ENCODE measurements around the gene TIMP2.
"Not testable (repeated sequence)": the region's sequence is repeated elsewhere in the genome, so short reads cannot be mapped to it uniquely, and the experiment has no call there.

TIMP2 gene

DNA sequence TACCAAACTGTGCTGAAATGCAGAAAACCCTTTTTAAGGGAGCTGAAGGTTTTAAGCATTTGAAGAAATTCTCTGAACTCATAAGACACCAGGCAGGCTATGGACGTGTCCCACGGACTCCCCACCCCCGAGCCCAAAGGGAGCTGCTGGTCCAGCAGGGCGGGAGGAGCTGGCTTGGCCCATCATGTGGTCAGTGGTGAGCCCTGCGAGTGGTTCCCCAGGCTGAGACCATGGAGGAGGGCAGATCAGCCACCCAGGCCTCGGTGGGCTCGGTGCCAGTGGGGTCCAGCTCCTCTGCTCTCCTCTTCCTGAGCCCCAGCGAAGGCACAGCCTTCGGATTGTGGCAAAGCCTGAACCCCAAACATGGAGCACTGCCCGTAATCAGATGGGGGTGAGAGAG is 27.5 kb upstream of the TIMP2 start:
- H3K9ac ChIP-seq (ENCODE audit: low read depth, low read length), result no peak overlapping the region
- no peaks in the 10 kb centered on the region for H3K9me3 ChIP-seq (ENCODE audit: control insufficient read depth, insufficient read depth, low read length)
- H3K4me1 ChIP-seq (ENCODE audit: control insufficient read depth, insufficient read depth, low read length), result no peaks in the 10 kb centered on the region
- H3K27me3 ChIP-seq (ENCODE audit: control insufficient read depth, insufficient read depth, low read length), result no peaks in the 10 kb centered on the region
- no peaks in the 10 kb centered on the region for H3K36me3 ChIP-seq (ENCODE audit: control insufficient read depth, insufficient read depth, low read length)
- no peak overlapping the region for H3K4me3 ChIP-seq (ENCODE audit: low read depth, low read length)

DNA sequence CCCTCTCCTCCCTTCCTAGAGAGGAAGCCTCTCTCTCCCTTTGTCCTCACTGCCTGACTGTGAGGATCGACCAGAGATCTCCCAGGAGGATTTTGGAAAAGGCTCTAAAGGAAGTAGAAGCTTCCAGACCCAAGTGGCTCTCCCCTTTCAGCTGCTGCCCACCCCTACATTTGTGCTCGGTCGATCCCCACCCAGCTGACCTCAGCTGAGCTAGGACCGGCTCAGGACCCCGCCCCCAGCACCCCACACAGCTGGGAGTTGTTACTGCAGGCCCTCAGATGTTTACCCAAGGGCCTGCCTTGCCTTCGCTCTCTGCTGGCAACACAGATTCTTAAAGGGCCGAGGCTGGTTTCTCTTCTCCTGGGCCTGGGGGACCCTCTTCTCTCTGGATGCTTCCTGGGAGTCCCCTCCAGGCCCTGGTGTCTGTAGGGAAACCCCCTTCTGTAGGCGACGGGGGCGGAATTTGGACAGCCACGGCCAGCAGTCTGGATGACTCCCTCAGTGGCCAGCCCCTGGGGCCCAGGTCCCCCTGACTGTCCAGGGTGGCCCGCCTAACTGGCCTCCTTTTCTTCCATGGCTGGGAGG is 26.9 kb upstream of the TIMP2 start:
- Histone ChIP-seq H3K36me3 (ENCODE audit: control insufficient read depth, insufficient read depth, low read length) (no peaks in the 10 kb centered on the region), H3K4me3 (ENCODE audit: low read depth, low read length) (no peak overlapping the region), H3K9ac (ENCODE audit: low read depth, low read length) (no peak overlapping the region), H3K9me3 (ENCODE audit: control insufficient read depth, insufficient read depth, low read length) (no peaks in the 10 kb centered on the region), H3K4me1 (ENCODE audit: control insufficient read depth, insufficient read depth, low read length) (no peaks in the 10 kb centered on the region), H3K27me3 (ENCODE audit: control insufficient read depth, insufficient read depth, low read length) (no peaks in the 10 kb centered on the region)

DNA sequence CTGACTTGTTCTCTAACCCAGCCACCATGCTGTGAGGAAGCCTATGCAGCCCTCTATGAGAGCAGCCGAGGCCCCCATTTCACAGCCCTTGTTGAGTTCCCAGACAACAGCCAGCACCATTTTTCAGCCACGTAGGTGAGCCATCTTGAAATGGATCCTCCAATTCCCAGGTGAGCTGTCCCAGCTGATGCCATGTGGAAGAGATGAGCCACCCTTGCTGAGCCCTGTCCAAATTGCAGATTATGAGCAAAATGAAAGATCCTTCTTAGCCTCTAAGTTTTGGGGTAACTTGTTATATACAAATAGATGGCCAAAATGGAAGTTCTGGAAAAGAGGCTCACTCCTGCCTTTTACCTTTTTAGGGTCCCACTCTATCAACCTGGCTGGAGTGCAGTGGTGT is 25.7 kb upstream of the TIMP2 start:
- no peaks in the 10 kb centered on the region for H3K27me3 ChIP-seq (ENCODE audit: control insufficient read depth, insufficient read depth, low read length)
- H3K9me3 ChIP-seq (ENCODE audit: control insufficient read depth, insufficient read depth, low read length), result no peaks in the 10 kb centered on the region
- H3K4me1 ChIP-seq (ENCODE audit: control insufficient read depth, insufficient read depth, low read length), result no peaks in the 10 kb centered on the region
- H3K36me3 ChIP-seq (ENCODE audit: control insufficient read depth, insufficient read depth, low read length), result no peaks in the 10 kb centered on the region
- no peak overlapping the region for H3K4me3 ChIP-seq (ENCODE audit: low read depth, low read length)
- no peak overlapping the region for H3K9ac ChIP-seq (ENCODE audit: low read depth, low read length)

DNA sequence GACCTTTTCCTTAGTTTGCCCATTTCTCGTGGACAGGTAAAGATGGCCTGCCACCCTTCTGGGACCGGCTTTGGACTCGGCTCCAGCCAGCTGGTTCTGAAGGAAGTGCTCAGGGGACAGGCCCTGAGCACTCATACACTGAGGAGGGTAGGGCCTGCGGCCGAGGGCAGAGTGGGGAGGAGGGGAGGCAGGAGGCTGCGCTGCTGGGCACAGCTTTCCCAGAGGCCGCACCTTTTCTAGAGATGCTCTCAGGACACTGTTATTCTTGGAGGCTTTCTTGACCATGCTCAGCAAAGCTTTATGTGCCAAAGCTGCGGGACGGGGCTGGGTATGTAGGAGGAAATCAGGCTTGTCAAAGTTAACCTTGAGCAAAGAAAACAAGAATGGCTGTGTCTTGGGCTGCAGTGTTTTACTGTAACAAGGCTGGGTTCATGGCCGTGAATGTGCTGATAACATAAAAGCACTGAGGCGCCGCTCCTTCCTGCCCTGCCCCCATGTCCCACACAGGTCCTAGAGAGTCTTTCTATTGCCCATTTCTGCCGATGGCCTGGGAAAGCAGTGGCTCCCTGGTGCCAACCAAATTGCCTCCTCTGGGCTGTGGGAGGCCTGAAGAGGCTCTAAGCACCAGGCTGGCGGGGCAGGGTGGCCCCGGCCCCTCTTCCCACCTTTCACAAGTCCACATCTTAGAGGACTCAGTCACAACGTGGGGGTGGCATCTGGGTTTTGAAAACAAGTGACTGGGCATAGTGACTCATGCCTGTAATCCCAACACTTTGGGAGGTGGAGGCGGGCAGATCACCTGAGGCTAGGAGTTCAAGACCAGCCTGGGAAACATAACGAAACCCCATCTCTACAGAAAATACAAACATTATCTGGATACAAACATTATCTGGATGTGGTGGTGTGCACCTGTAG is 22.3 kb upstream of the TIMP2 start:
- Histone ChIP-seq H3K4me1 (ENCODE audit: control insufficient read depth, insufficient read depth, low read length) (no peaks in the 10 kb centered on the region), H3K9ac (ENCODE audit: low read depth, low read length) (no peak overlapping the region), H3K27me3 (ENCODE audit: control insufficient read depth, insufficient read depth, low read length) (no peaks in the 10 kb centered on the region)

DNA sequence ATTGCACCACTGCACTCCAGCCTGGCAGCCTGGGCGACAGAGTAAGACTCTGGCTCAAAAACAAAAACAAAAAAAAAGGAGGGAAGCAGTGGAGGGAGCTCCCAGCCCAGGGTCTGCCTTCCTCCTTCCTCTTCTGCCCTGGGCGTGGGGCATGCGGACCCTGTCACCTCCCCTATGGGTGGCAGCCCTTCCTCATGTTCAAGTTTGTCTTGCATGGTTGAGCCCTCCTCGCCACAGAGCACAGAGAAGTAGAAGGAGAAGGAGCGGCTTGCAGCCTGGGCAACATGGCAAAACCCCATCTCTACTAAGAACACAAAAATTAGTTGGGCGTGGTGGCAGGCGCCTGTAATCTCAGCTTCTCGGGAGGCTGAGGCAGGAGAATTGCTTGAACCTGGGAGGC is 21.4 kb upstream of the TIMP2 start:
- H3K9ac ChIP-seq (ENCODE audit: low read depth, low read length), result no peak overlapping the region
- H3K4me1 ChIP-seq (ENCODE audit: control insufficient read depth, insufficient read depth, low read length), result no peaks in the 10 kb centered on the region
- no peaks in the 10 kb centered on the region for H3K36me3 ChIP-seq (ENCODE audit: control insufficient read depth, insufficient read depth, low read length)
- H3K9me3 ChIP-seq (ENCODE audit: control insufficient read depth, insufficient read depth, low read length), result no peaks in the 10 kb centered on the region
- no peaks in the 10 kb centered on the region for H3K27me3 ChIP-seq (ENCODE audit: control insufficient read depth, insufficient read depth, low read length)
- H3K4me3 ChIP-seq (ENCODE audit: low read depth, low read length), result no peak overlapping the region

More for the DNA sequence above, 22.3 kb upstream of the TIMP2 start:
- H3K4me3 ChIP-seq (ENCODE audit: low read depth, low read length), result no peak overlapping the region
- H3K9me3 ChIP-seq (ENCODE audit: control insufficient read depth, insufficient read depth, low read length), result no peaks in the 10 kb centered on the region
- H3K36me3 ChIP-seq (ENCODE audit: control insufficient read depth, insufficient read depth, low read length), result no peaks in the 10 kb centered on the region

DNA sequence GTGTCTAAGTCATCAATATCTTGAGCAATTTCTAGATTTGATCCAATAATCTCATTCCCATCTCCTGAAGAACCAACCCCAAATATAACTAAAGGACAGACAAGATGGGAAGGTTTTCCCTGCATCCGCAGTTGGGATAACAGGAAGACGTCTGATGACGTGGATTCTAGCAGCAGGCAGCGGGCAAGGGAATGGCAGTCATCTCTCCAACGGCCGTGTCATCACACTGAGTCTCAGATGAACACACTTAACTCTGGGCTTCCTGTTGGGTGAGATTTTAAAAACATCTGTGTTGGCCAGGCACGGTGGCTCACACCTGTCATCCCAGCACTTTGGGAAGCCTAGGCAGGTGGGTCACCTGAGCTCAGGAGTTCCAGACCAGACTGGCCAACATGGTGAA is 20.9 kb upstream of the TIMP2 start:
- Histone ChIP-seq H3K9ac (ENCODE audit: low read depth, low read length) (no peak overlapping the region), H3K4me3 (ENCODE audit: low read depth, low read length) (no peak overlapping the region), H3K27me3 (ENCODE audit: control insufficient read depth, insufficient read depth, low read length) (no peaks in the 10 kb centered on the region), H3K4me1 (ENCODE audit: control insufficient read depth, insufficient read depth, low read length) (no peaks in the 10 kb centered on the region), H3K36me3 (ENCODE audit: control insufficient read depth, insufficient read depth, low read length) (no peaks in the 10 kb centered on the region), H3K9me3 (ENCODE audit: control insufficient read depth, insufficient read depth, low read length) (no peaks in the 10 kb centered on the region)

DNA sequence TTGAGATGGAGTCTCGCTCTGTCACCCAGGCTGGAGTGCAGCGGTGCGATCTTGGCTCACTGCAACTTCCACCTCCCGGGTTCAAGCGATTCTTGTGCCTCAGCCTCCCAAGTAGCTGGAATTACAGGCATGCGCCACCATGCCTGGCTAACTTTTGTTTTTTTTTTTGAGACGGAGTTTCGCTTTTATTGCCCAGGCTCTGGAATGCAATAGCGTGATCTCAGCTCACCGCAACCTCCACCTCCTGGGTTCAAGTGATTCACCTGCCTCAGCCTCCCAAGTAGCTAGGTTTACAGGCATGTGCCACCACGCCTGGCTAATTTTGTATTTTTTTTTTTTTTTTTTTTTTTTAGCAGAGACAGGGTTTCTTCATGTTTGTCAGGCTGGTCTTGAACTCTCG is 20.3 kb upstream of the TIMP2 start:
- H3K4me3 ChIP-seq (ENCODE audit: low read depth, low read length); H3K9ac ChIP-seq (ENCODE audit: low read depth, low read length): not testable (repeated sequence)

DNA sequence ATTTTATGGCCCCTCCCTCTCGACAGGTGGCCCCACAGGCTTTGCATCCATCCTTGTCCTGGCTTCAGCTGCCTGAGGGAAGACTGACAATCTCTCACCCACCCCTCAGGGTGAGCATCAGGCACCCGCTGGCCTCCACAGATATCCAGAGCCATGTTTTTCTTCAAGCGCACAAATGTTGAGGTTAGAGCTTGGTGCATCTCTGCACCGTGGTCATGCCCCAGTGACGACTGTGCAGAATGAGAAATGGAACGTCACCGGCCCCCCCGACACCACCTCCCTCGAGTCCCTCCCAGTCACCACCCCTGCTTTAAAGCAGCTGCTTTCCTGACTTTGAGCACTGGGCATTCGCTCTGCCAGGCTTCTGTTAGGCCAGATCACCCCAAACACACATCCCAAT is 19.8 kb upstream of the TIMP2 start:
- no peaks in the 10 kb centered on the region for H3K36me3 ChIP-seq (ENCODE audit: control insufficient read depth, insufficient read depth, low read length)
- no peak overlapping the region for H3K9ac ChIP-seq (ENCODE audit: low read depth, low read length)
- no peak overlapping the region for H3K4me3 ChIP-seq (ENCODE audit: low read depth, low read length)
- H3K4me1 ChIP-seq (ENCODE audit: control insufficient read depth, insufficient read depth, low read length), result no peaks in the 10 kb centered on the region
- H3K27me3 ChIP-seq (ENCODE audit: control insufficient read depth, insufficient read depth, low read length), result no peaks in the 10 kb centered on the region
- no peaks in the 10 kb centered on the region for H3K9me3 ChIP-seq (ENCODE audit: control insufficient read depth, insufficient read depth, low read length)

More for the DNA sequence above, 20.3 kb upstream of the TIMP2 start:
- H3K27me3 ChIP-seq (ENCODE audit: control insufficient read depth, insufficient read depth, low read length); H3K9me3 ChIP-seq (ENCODE audit: control insufficient read depth, insufficient read depth, low read length); H3K36me3 ChIP-seq (ENCODE audit: control insufficient read depth, insufficient read depth, low read length); H3K4me1 ChIP-seq (ENCODE audit: control insufficient read depth, insufficient read depth, low read length): not testable (repeated sequence)

DNA sequence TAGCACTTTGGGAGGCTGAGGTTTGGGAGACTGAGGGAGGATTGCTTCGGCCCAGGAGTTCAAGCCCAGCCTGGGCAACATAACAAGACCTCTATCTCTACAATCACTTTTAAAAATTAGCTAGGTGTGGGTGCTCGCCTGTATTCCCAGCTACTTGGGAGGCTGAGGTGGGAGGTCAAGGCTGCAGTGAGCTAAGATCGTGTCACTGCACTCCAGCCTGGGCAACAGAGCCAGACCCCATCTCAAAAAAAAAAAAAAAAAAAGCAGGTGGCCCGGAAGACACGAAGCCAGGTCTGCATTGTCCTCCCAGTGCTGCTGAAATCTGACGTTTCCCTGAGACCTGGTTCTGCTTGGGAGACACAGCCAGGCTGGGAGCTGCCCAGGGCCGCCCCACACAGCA is 18.8 kb upstream of the TIMP2 start:
- Histone ChIP-seq H3K4me1 (ENCODE audit: control insufficient read depth, insufficient read depth, low read length) (no peaks in the 10 kb centered on the region), H3K9ac (ENCODE audit: low read depth, low read length) (no peak overlapping the region), H3K36me3 (ENCODE audit: control insufficient read depth, insufficient read depth, low read length) (no peaks in the 10 kb centered on the region), H3K9me3 (ENCODE audit: control insufficient read depth, insufficient read depth, low read length) (no peaks in the 10 kb centered on the region), H3K4me3 (ENCODE audit: low read depth, low read length) (no peak overlapping the region), H3K27me3 (ENCODE audit: control insufficient read depth, insufficient read depth, low read length) (no peaks in the 10 kb centered on the region)

DNA sequence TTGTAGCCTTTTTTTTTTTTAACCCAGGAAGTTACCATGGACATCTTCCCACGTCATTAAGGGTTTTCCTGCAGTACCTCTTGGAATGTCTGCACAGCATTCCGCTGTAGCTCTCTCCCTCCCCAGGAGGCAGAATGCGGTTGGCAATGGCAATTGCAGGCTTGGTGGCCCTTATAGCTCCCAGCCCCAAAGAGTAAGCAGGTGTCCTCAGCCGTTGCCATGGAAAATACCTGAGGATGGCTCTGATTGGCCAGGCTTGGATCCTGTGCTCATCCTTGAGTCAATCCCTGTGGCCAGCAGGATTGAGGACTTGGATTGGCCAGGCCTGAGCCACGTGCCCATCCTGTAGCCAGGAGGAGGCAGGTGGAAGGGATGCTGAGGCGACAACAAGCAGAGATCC is 15.5 kb upstream of the TIMP2 start:
- no peak overlapping the region for H3K4me3 ChIP-seq (ENCODE audit: low read depth, low read length)
- H3K4me1 ChIP-seq (ENCODE audit: control insufficient read depth, insufficient read depth, low read length), result no peaks in the 10 kb centered on the region
- no peak overlapping the region for H3K9ac ChIP-seq (ENCODE audit: low read depth, low read length)
- no peaks in the 10 kb centered on the region for H3K9me3 ChIP-seq (ENCODE audit: control insufficient read depth, insufficient read depth, low read length)
- no peaks in the 10 kb centered on the region for H3K27me3 ChIP-seq (ENCODE audit: control insufficient read depth, insufficient read depth, low read length)
- no peaks in the 10 kb centered on the region for H3K36me3 ChIP-seq (ENCODE audit: control insufficient read depth, insufficient read depth, low read length)

DNA sequence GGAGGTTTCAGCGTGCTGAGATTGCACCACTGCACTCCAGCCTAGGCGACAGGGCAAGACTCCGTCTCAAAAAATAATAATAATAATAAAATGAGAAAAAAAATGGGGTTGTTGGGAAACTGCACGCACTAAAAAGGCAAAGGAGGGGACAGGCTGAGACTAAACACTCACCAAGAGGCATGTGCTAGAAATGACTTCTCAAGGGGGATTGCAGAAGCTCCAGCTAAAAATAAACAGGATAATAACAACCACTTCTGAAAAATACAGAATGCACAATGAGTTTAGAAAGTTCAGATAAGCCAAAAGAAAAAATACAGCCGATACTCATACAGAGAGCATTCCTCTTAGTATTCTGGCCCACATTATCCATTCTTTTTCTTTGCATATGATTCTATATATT is 15.1 kb upstream of the TIMP2 start:
- H3K36me3 ChIP-seq (ENCODE audit: control insufficient read depth, insufficient read depth, low read length), result no peaks in the 10 kb centered on the region
- no peaks in the 10 kb centered on the region for H3K4me1 ChIP-seq (ENCODE audit: control insufficient read depth, insufficient read depth, low read length)
- H3K27me3 ChIP-seq (ENCODE audit: control insufficient read depth, insufficient read depth, low read length), result no peaks in the 10 kb centered on the region
- no peak overlapping the region for H3K4me3 ChIP-seq (ENCODE audit: low read depth, low read length)
- no peaks in the 10 kb centered on the region for H3K9me3 ChIP-seq (ENCODE audit: control insufficient read depth, insufficient read depth, low read length)
- no peak overlapping the region for H3K9ac ChIP-seq (ENCODE audit: low read depth, low read length)

DNA sequence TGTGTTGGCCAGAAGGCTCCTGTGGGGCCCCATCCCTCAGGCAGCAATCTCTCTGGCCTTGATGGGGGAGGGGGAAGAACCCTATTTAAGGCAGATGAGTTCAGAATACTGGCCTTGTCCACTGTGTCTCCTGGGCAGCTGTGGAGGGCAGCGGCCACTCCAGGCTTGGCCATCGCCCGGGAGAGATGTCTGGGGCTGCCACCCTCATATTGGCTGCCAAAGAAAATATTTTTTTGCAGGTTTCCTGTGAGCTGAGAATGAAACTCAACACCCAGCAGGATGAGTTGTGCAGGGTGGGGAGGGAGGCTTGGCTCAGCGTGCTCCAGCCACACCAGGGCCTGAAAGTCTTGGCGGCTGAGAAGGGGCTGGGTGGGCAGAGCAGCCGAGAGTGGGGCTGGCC is 14.4 kb upstream of the TIMP2 start:
- H3K4me3 ChIP-seq (ENCODE audit: low read depth, low read length), result no peak overlapping the region
- no peak overlapping the region for H3K9ac ChIP-seq (ENCODE audit: low read depth, low read length)
- H3K9me3 ChIP-seq (ENCODE audit: control insufficient read depth, insufficient read depth, low read length), result no peaks in the 10 kb centered on the region
- H3K27me3 ChIP-seq (ENCODE audit: control insufficient read depth, insufficient read depth, low read length), result no peaks in the 10 kb centered on the region
- H3K4me1 ChIP-seq (ENCODE audit: control insufficient read depth, insufficient read depth, low read length), result no peaks in the 10 kb centered on the region
- H3K36me3 ChIP-seq (ENCODE audit: control insufficient read depth, insufficient read depth, low read length), result no peaks in the 10 kb centered on the region

All from iPS-15b (cell line).